ENCODE data around the gene FUOM.
A peak's percentile ranks its signal among the peaks of the same experiment; 100 is the strongest.
"Not testable (repeated sequence)": the region's sequence is repeated elsewhere in the genome, so short reads cannot be mapped to it uniquely, and the experiment has no call there.

FUOM gene

GRCh38 chr10:133388236-133388972 is 30.6 kb upstream of the FUOM start:
- no peak for DNase-seq (ENCODE audit: low read depth)

GRCh38 chr10:133386951-133387350 is 29.1 kb upstream of the FUOM start:
- not testable (repeated sequence) for DNase-seq (ENCODE audit: low read depth)

GRCh38 chr10:133385214-133385613 is 27.4 kb upstream of the FUOM start:
- no peak for DNase-seq (ENCODE audit: low read depth)

- no peak for DNase-seq (ENCODE audit: low read depth)
Measured at GRCh38 chr10:133384071-133384470, 26.3 kb upstream of the FUOM start.

- no peak for DNase-seq (ENCODE audit: low read depth)
Measured at GRCh38 chr10:133383551-133383950, 25.7 kb upstream of the FUOM start.

- DNase-seq (ENCODE audit: low read depth): no peak
Measured at GRCh38 chr10:133381036-133381435, 23.2 kb upstream of the FUOM start.

- DNase-seq (ENCODE audit: low read depth): no peak
Measured at GRCh38 chr10:133379801-133380666, 22.2 kb upstream of the FUOM start.

- peak; percentile 18 for DNase-seq (ENCODE audit: low read depth)
Measured at GRCh38 chr10:133379152-133379800, 21.5 kb upstream of the FUOM start, which contains the start of gene PAOX. Gene PAOX, plus strand, starts transcription at chr10:133379262. Its CDS starts 55 bp downstream, at chr10:133379317.

GRCh38 chr10:133378251-133379096 is 20.7 kb upstream of the FUOM start:
- peak; percentile 20 for DNase-seq (ENCODE audit: low read depth)

GRCh38 chr10:133377818-133378250 is 20.0 kb upstream of the FUOM start:
- DNase-seq (ENCODE audit: low read depth): no peak

- DNase-seq (ENCODE audit: low read depth): no peak
Measured at GRCh38 chr10:133377025-133377817, 19.4 kb upstream of the FUOM start.

GRCh38 chr10:133376183-133376582 is 18.4 kb upstream of the FUOM start:
- not testable (repeated sequence) for DNase-seq (ENCODE audit: low read depth)

GRCh38 chr10:133375357-133376115 is 17.7 kb upstream of the FUOM start:
- DNase-seq (ENCODE audit: low read depth): no peak

GRCh38 chr10:133373174-133374090 is 15.6 kb upstream of the FUOM start, which contains the start of gene ECHS1:
Gene ECHS1, minus strand, starts transcription at chr10:133373354. Its CDS starts 21 bp downstream, at chr10:133373333.
- DNase-seq (ENCODE audit: low read depth): peak; percentile 84

- no peak for DNase-seq (ENCODE audit: low read depth)
Measured at GRCh38 chr10:133372507-133372906, 14.7 kb upstream of the FUOM start.

GRCh38 chr10:133370030-133370786 is 12.4 kb upstream of the FUOM start:
- DNase-seq (ENCODE audit: low read depth): no peak

GRCh38 chr10:133368153-133368552 is 10.3 kb upstream of the FUOM start:
- DNase-seq (ENCODE audit: low read depth): no peak

GRCh38 chr10:133367461-133367860 is 9.6 kb upstream of the FUOM start:
- DNase-seq (ENCODE audit: low read depth): not testable (repeated sequence)

Measured in stimulated activated CD8-positive, alpha-beta memory T cell treated with anti-CD3 and anti-CD28 coated beads, Interleukin-15, amount 100 ng/mL, for 1 hour (primary cell).